Renal pelvis (tissue), 12 donors: ENCODE measurements around the gene MATCAP1. TPM values are rescaled to one million over a fixed set of nuclear protein-coding genes. Genes with fewer than 3 reads are reported as not detected.

ENCODE experiments used
- DNase-seq: peaks from one replicate; pipeline ENCODE4 v3.0.0-alpha.2; 2013
- long read RNA-seq, 16 experiments: transcript quantifications; one replicate each; lab custom pipeline, GENCODE V29; 2026
- polyA plus RNA-seq, 3 donors: library from polyadenylated mRNA; unstranded; fragments of 120-200 nt; gene quantifications; one replicate each; pipeline ENCODE4 v1.2.1, GENCODE V29; 2013; ENCODE audit not compliant: insufficient read length in 3 of 3

Gene MATCAP1
- 10 to 100 TPM; 34.7 to 53.0 (median 50.1) TPM for polyA plus RNA-seq
- long read RNA-seq, donor 1, partial matches to known transcripts = 0 of 2 reads
- long read RNA-seq, donor 1, other reads (novel, unspliced or antisense) = 0 of 2 reads
- long read RNA-seq, donor 2, partial matches to known transcripts = 0 of 2 reads
- long read RNA-seq, donor 2, other reads (novel, unspliced or antisense) = 0 of 2 reads
- long read RNA-seq, donor 3, partial matches to known transcripts = 0 of 3 reads
- long read RNA-seq, donor 3, other reads (novel, unspliced or antisense) = 0 of 3 reads
- long read RNA-seq, donor 4, partial matches to known transcripts = 15 of 42 reads
- long read RNA-seq, donor 4, other reads (novel, unspliced or antisense) = 21 of 42 reads
- long read RNA-seq, donor 5 = 0 reads
- long read RNA-seq, donor 6, partial matches to known transcripts = 0 of 2 reads
- long read RNA-seq, donor 6, other reads (novel, unspliced or antisense) = 0 of 2 reads
- long read RNA-seq, donor 7, partial matches to known transcripts = 6 of 6 reads
- long read RNA-seq, donor 7, other reads (novel, unspliced or antisense) = 0 of 6 reads
- long read RNA-seq, donor 8, partial matches to known transcripts = 7 of 9 reads
- long read RNA-seq, donor 8, other reads (novel, unspliced or antisense) = 0 of 9 reads
- long read RNA-seq, donor 9, transcript KIAA0895L-203 (3 exons, 2,824 nt) = major isoform, 8 of 14 reads
- long read RNA-seq, donor 9, partial matches to known transcripts = 6 of 14 reads
- long read RNA-seq, donor 9, other reads (novel, unspliced or antisense) = 0 of 14 reads
- long read RNA-seq, donor 10, transcript KIAA0895L-203 (3 exons, 2,824 nt) = major isoform, 5 of 5 reads
- long read RNA-seq, donor 10, partial matches to known transcripts = 0 of 5 reads
- long read RNA-seq, donor 10, other reads (novel, unspliced or antisense) = 0 of 5 reads
- long read RNA-seq, donor 11, partial matches to known transcripts = 0 of 2 reads
- long read RNA-seq, donor 11, other reads (novel, unspliced or antisense) = 0 of 2 reads
- long read RNA-seq, donor 12, transcript KIAA0895L-203 (3 exons, 2,824 nt) = major isoform, 13 of 14 reads
- long read RNA-seq, donor 12, partial matches to known transcripts = 0 of 14 reads
- long read RNA-seq, donor 12, other reads (novel, unspliced or antisense) = 0 of 14 reads
- long read RNA-seq, donor 13, partial matches to known transcripts = 0 of 2 reads
- long read RNA-seq, donor 13, other reads (novel, unspliced or antisense) = 0 of 2 reads
- long read RNA-seq, donor 14 = 0 reads
- long read RNA-seq, donor 15 = 0 reads
- long read RNA-seq, donor 16, partial matches to known transcripts = 6 of 9 reads
- long read RNA-seq, donor 16, other reads (novel, unspliced or antisense) = 0 of 9 reads

GRCh38 chr16:67183627-67184452, at the start of gene MATCAP1:
Gene MATCAP1 (minus strand): TSS chr16:67183963. CDS start chr16:67180610, 3,353 bp downstream.
- DNase-seq = peak; percentile 97

GRCh38 chr16:67230809-67231660, 47.3 kb upstream of the MATCAP1 start:
- DNase-seq = no peak

- no peak for DNase-seq
Measured at GRCh38 chr16:67229906-67230808, 46.4 kb upstream of the MATCAP1 start.

- DNase-seq = no peak
Measured at GRCh38 chr16:67228905-67229304, 45.1 kb upstream of the MATCAP1 start.

- no peak for DNase-seq
Measured at GRCh38 chr16:67228034-67228785, 44.4 kb upstream of the MATCAP1 start.

- DNase-seq = no peak
Measured at GRCh38 chr16:67227567-67227921, 43.8 kb upstream of the MATCAP1 start.

GRCh38 chr16:67226804-67227566, 43.2 kb upstream of the MATCAP1 start, which contains the start of gene TMEM208:
Gene TMEM208 (plus strand): TSS chr16:67227130. CDS start chr16:67227219, 89 bp downstream.
- peak; percentile 99 for DNase-seq

GRCh38 chr16:67226295-67226803, 42.6 kb upstream of the MATCAP1 start:
- DNase-seq = no peak

- no peak for DNase-seq
Measured at GRCh38 chr16:67223992-67224391, 40.2 kb upstream of the MATCAP1 start.

- DNase-seq = no peak
Measured at GRCh38 chr16:67216612-67217490, 33.1 kb upstream of the MATCAP1 start.

- no peak for DNase-seq
Measured at GRCh38 chr16:67215706-67216105, 31.9 kb upstream of the MATCAP1 start.

- no peak for DNase-seq
Measured at GRCh38 chr16:67213197-67214019, 29.6 kb upstream of the MATCAP1 start.

GRCh38 chr16:67212766-67213165, 29.0 kb upstream of the MATCAP1 start:
- DNase-seq = no peak

GRCh38 chr16:67211674-67212073, 27.9 kb upstream of the MATCAP1 start:
- no peak for DNase-seq
